H1 (cell line): ENCODE results near the gene DAGLA. TPM values are rescaled to one million over a fixed set of nuclear protein-coding genes. Genes with fewer than 3 reads are reported as not detected.

Experiments
- EGR1 ChIP-seq: IDR thresholded peaks from 2 replicates; pipeline ENCODE4 v1.6.1; 2011; ENCODE audit warnings: low read depth, low read length, borderline replicate concordance
- RNF2 ChIP-seq: fragments of 200-900, 300-1000 bp; sonication (generic); IDR thresholded peaks from 2 replicates; pipeline ENCODE4 v1.7.1; 2016; ENCODE audit warnings: borderline replicate concordance, low read depth, mild to moderate bottlenecking, antibody characterized with exemption, low read length; ENCODE audit not compliant: poor library complexity, severe bottlenecking; ENCODE audit errors: missing control alignments
- SIN3A ChIP-seq, 2 experiments: IDR thresholded peaks in 1 of 2; conservative IDR thresholded peaks in 1 of 2; 2 replicates each; pipeline ENCODE4 v1.6.1; 2011 to 2012; ENCODE audit warnings: low read length in 2 of 2, improper control_type of control experiment in 1 of 2, low read depth in 1 of 2, mild to moderate bottlenecking in 1 of 2
- TEAD4 ChIP-seq: IDR thresholded peaks from 2 replicates; pipeline ENCODE4 v1.6.1; 2012; ENCODE audit warnings: low read depth, low read length, inconsistent platforms, mixed read lengths
- polyA plus RNA-seq, 7 experiments: library from polyadenylated mRNA; depleted of rRNA in 3 of 7; stranded (reverse) in 5 of 7; unstranded in 2 of 7; fragments of >200 nt in 5 of 7; fragments of 200-250 nt in 2 of 7; gene quantifications; 1 replicate in 5 of 7; 2 replicates in 1 of 7; 4 replicates in 1 of 7; pipeline versions ENCODE4 v1.2.1 to v1.2.3, GENCODE V29; 2011 to 2013; ENCODE audit warnings: missing spikeins in 2 of 7, mixed read lengths in 2 of 7
- total RNA-seq: library from RNA; stranded (reverse); fragmentation: NEBNext Ultra II Directional; extraction: Animal tissue kit (Norgen Biotek cat#: 25700); gene quantifications from 2 replicates; pipeline ENCODE4 v1.2.1, GENCODE V29; 2021

The DAGLA gene
- total and polyA plus RNA-seq, 2 of the 8 experiments (the other 6 are each of a cell fraction or from before 2014, with no cell fraction given) = 3.6 to 6.6 TPM

- TF ChIP-seq SIN3A (conservative IDR thresholded peaks at IDR 0.05 in 1 of 2, IDR thresholded peaks at IDR 0.05 in 1 of 2; ENCODE audit: low read depth in 1 of 2, low read length in 2 of 2) (no peak), RNF2 (no peak), TEAD4 (no peak), EGR1 (no peak)
Observed at GRCh38 chr11:61779666-61780525, 99.7 kb downstream of the DAGLA start (continued).
